Measurements from ENCODE around the gene WDR36. TPM values are rescaled to one million over a fixed set of nuclear protein-coding genes. Genes with fewer than 3 reads are reported as not detected.

WDR36 gene
- total RNA-seq (30.1 TPM), polyA plus RNA-seq (11.8 TPM)
- long read RNA-seq, donor 1 = 0 reads
- long read RNA-seq, donor 2 = 0 reads
- long read RNA-seq, donor 3, full-length matches to known transcripts = 2 of 2 reads
- long read RNA-seq, donor 3, partial matches to known transcripts = 0 of 2 reads
- long read RNA-seq, donor 3, other reads (novel, unspliced or antisense) = 0 of 2 reads
- long read RNA-seq, donor 4, full-length matches to known transcripts = 1 of 1 reads
- long read RNA-seq, donor 4, partial matches to known transcripts = 0 of 1 reads
- long read RNA-seq, donor 4, other reads (novel, unspliced or antisense) = 0 of 1 reads
- long read RNA-seq, donor 5 = 0 reads
- long read RNA-seq, donor 6, partial matches to known transcripts = 0 of 1 reads
- long read RNA-seq, donor 6, other reads (novel, unspliced or antisense) = 0 of 1 reads
- long read RNA-seq, donor 7, full-length matches to known transcripts = 5 of 5 reads
- long read RNA-seq, donor 7, partial matches to known transcripts = 0 of 5 reads
- long read RNA-seq, donor 7, other reads (novel, unspliced or antisense) = 0 of 5 reads
- long read RNA-seq, donor 8 = 0 reads
- long read RNA-seq, donor 9, full-length matches to known transcripts = 3 of 3 reads
- long read RNA-seq, donor 9, partial matches to known transcripts = 0 of 3 reads
- long read RNA-seq, donor 9, other reads (novel, unspliced or antisense) = 0 of 3 reads
- long read RNA-seq, donor 10 = 0 reads

DNA sequence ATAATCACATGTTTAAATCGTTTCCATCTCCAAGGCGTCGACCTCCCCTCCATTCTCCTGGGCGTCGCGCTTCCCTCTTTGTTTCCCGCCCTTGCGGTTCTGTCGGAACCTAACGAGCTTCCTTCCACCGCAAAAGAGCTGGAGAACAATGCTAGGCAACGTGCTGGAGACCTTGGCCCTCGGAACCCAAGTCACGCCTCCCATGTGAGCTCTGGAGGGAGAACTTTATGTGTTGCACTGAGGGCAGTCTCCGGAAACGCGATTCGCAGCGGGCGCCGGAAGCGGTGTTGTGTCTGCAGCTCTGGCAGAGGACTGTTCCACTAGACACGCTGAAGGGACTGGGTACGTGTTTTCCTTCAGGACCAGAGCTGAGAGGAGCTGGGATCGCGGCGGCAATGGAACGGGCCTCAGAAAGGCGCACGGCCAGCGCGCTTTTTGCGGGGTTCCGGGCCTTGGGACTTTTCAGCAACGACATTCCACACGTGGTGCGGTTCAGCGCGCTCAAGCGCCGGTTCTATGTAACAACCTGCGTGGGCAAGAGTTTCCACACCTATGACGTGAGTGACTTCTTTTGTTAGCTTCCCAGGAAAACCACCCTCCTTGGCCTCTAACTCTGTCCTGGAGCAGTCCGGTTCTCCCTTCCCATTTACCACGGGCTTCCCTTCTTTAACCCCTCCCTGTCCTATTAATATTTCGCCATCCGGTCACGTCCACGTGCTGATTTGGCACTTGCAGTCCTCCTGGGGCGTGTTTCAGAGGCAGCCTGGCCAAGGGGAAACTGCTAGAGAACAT, at the start of gene WDR36:
Gene WDR36 (plus strand): TSS at position 287 of the 792 bp plus-strand sequence. CDS start 109 bp downstream, at position 396.
- 2% methylated on average over 50 of the region's 50 CpGs for WGBS
- no peaks in the 10 kb centered on the region for H3K27me3 ChIP-seq (ENCODE audit: control insufficient read depth in 2 of 2, insufficient read depth in 1 of 2, low read length in 1 of 2)
- H3K27ac ChIP-seq (ENCODE audit: low read depth in 1 of 2, low read length in 1 of 2) = peak within 1 kb of the TSS; percentile 75 to 79
- peaks cover 0 to 5% of the 10 kb centered on the region in 2 donors for H3K9me3 ChIP-seq (ENCODE audit: control insufficient read depth in 2 of 2, insufficient read depth in 1 of 2, low read length in 1 of 2)
- peak; percentile 79 to 96 (median 89) for DNase-seq (ENCODE audit: low read depth in 6 of 9, low spot score in 9 of 9)
- H3K36me3 ChIP-seq (ENCODE audit: control insufficient read depth in 2 of 2, insufficient read depth in 2 of 2, low read length in 1 of 2) = peaks cover 0 to 7% of the 10 kb centered on the region in 2 donors
- H3K4me3 ChIP-seq (ENCODE audit: low read length in 2 of 2) = peak within 1 kb of the TSS; percentile 81 to 97
- peaks cover 3 to 5% of the 10 kb centered on the region in 2 donors for H3K4me1 ChIP-seq (ENCODE audit: control insufficient read depth in 2 of 2, insufficient read depth in 2 of 2, low read length in 2 of 2)

- H3K4me3 ChIP-seq (ENCODE audit: low read length in 2 of 2) = no peak overlapping the region
- H3K9me3 ChIP-seq (ENCODE audit: control insufficient read depth in 2 of 2, insufficient read depth in 1 of 2, low read length in 1 of 2) = no peaks in the 10 kb centered on the region
- WGBS = 57% methylated on average over 5 of the region's 5 CpGs
- H3K27ac ChIP-seq (ENCODE audit: low read depth in 1 of 2, low read length in 1 of 2) = no peak overlapping the region
- no peak for DNase-seq (ENCODE audit: low read depth in 6 of 9, low spot score in 9 of 9)
- H3K36me3 ChIP-seq (ENCODE audit: control insufficient read depth in 2 of 2, insufficient read depth in 2 of 2, low read length in 1 of 2) = no peaks in the 10 kb centered on the region
- no peaks in the 10 kb centered on the region for H3K27me3 ChIP-seq (ENCODE audit: control insufficient read depth in 2 of 2, insufficient read depth in 1 of 2, low read length in 1 of 2)
- no peaks in the 10 kb centered on the region for H3K4me1 ChIP-seq (ENCODE audit: control insufficient read depth in 2 of 2, insufficient read depth in 2 of 2, low read length in 2 of 2)
These were observed 48.2 kb upstream of the WDR36 start for GRCh38 chr5:111043712-111044506.

DNA sequence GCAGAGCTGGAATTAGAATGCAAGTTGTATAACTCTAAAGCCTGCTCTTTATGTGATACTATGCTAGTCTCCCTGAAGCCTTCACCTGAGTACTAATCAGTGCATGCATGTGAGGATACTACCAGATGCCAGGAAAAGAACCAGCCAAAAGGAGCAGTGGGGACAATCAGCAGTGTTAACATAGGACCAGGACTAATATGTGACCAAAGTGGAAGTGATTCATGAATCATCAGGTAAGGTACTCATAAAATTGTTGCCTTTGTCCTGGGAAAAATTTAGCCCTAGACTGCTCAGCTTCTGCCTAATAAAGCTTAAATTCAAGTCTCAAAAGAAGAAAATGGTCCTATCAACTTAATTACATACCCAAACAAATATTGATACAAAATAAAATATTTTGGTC, 34.1 kb upstream of the WDR36 start:
- H3K4me3 ChIP-seq (ENCODE audit: low read length in 2 of 2) = no peak overlapping the region
- no peak overlapping the region for H3K27ac ChIP-seq (ENCODE audit: low read depth in 1 of 2, low read length in 1 of 2)
- no peaks in the 10 kb centered on the region for H3K36me3 ChIP-seq (ENCODE audit: control insufficient read depth in 2 of 2, insufficient read depth in 2 of 2, low read length in 1 of 2)
- no peaks in the 10 kb centered on the region for H3K4me1 ChIP-seq (ENCODE audit: control insufficient read depth in 2 of 2, insufficient read depth in 2 of 2, low read length in 2 of 2)
- no peaks in the 10 kb centered on the region for H3K27me3 ChIP-seq (ENCODE audit: control insufficient read depth in 2 of 2, insufficient read depth in 1 of 2, low read length in 1 of 2)
- no peaks in the 10 kb centered on the region for H3K9me3 ChIP-seq (ENCODE audit: control insufficient read depth in 2 of 2, insufficient read depth in 1 of 2, low read length in 1 of 2)
- DNase-seq (ENCODE audit: low read depth in 6 of 9, low spot score in 9 of 9) = no peak

DNA sequence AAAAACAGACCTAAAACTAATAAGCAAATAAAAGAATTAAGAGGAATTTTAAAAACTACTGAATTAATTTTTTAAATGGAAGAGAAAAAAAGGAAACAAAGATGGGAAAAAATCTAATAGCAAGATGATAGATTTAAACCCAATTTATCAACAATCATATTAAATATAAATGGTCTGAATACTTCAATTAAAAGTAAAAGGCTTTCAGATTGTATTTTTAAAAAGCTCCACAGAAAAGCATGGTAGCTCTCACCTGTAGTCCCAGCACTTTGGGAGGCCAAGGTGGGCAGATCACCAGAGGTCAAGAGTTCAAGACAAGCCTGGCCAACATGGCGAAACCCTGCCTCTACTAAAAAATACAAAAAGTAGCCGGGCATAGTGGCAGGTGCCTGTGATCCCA, 32.0 kb upstream of the WDR36 start:
- H3K4me3 ChIP-seq (ENCODE audit: low read length in 2 of 2) = no peak overlapping the region
- H3K9me3 ChIP-seq (ENCODE audit: control insufficient read depth in 2 of 2, insufficient read depth in 1 of 2, low read length in 1 of 2) = no peaks in the 10 kb centered on the region
- no peaks in the 10 kb centered on the region for H3K4me1 ChIP-seq (ENCODE audit: control insufficient read depth in 2 of 2, insufficient read depth in 2 of 2, low read length in 2 of 2)
- 95% methylated on average over 2 of the region's 2 CpGs for WGBS
- no peak for DNase-seq (ENCODE audit: low read depth in 6 of 9, low spot score in 9 of 9)
- H3K27ac ChIP-seq (ENCODE audit: low read depth in 1 of 2, low read length in 1 of 2) = no peak overlapping the region
- no peaks in the 10 kb centered on the region for H3K27me3 ChIP-seq (ENCODE audit: control insufficient read depth in 2 of 2, insufficient read depth in 1 of 2, low read length in 1 of 2)
- no peaks in the 10 kb centered on the region for H3K36me3 ChIP-seq (ENCODE audit: control insufficient read depth in 2 of 2, insufficient read depth in 2 of 2, low read length in 1 of 2)

DNA sequence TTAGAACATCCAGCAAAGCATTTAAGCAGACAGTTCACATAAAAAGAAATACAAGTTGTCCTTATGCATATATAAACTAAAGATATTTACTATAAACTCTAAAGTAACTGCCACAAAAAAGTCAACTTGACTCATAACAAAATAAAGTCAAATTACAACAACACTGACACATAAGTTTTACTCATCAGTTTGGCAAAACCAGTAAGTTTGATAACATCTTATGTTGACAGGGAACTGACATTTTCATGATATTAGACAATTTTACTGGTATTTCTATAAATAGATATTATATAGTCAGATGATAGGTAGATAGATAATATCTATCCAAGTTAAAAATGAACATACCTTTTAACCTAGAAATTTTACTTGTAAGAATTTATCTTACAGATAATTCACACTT, 30.5 kb upstream of the WDR36 start:
- peaks cover 4 to 8% of the 10 kb centered on the region in 2 donors for H3K27me3 ChIP-seq (ENCODE audit: control insufficient read depth in 2 of 2, insufficient read depth in 1 of 2, low read length in 1 of 2)
- no peaks in the 10 kb centered on the region for H3K4me1 ChIP-seq (ENCODE audit: control insufficient read depth in 2 of 2, insufficient read depth in 2 of 2, low read length in 2 of 2)
- no peaks in the 10 kb centered on the region for H3K36me3 ChIP-seq (ENCODE audit: control insufficient read depth in 2 of 2, insufficient read depth in 2 of 2, low read length in 1 of 2)
- no peak overlapping the region for H3K4me3 ChIP-seq (ENCODE audit: low read length in 2 of 2)
- no peak for DNase-seq (ENCODE audit: low read depth in 6 of 9, low spot score in 9 of 9)
- H3K9me3 ChIP-seq (ENCODE audit: control insufficient read depth in 2 of 2, insufficient read depth in 1 of 2, low read length in 1 of 2) = no peaks in the 10 kb centered on the region
- H3K27ac ChIP-seq (ENCODE audit: low read depth in 1 of 2, low read length in 1 of 2) = no peak overlapping the region

DNA sequence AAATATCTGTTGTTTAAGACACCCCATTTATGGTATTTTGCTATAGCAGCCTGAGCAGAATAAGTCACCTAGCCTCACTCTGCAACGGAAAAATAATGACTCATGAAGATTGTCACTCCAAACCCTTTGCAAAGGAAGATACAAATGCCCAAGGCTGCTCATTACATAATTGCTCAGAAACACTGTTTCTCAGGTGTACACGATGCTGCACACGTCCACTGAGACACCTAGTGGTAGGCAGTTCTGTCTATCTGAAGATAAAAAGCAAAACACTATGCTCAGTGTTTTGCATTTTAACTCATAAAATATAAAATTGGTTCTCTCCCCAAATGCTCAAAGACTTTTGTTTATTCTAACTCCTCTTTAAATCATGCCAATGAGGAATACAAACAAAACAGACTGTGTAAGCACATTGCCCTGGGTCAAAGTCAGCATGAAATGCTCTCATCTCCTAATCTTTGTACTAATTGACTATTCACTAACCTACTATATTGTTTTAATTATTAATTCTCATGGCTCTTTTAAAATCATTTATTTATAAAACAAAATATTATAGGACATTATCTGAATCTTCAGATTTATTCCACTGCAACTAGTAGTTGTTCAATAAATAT, 28.3 kb upstream of the WDR36 start:
- 60% methylated on average over 3 of the region's 3 CpGs for whole genome bisulfite sequencing

GRCh38 chr5:111066261-111066938, 25.7 kb upstream of the WDR36 start:
- no peaks in the 10 kb centered on the region for H3K9me3 ChIP-seq (ENCODE audit: control insufficient read depth in 2 of 2, insufficient read depth in 1 of 2, low read length in 1 of 2)
- peaks cover 27 to 49% of the 10 kb centered on the region in 2 donors for H3K27me3 ChIP-seq (ENCODE audit: control insufficient read depth in 2 of 2, insufficient read depth in 1 of 2, low read length in 1 of 2)
- no peaks in the 10 kb centered on the region for H3K36me3 ChIP-seq (ENCODE audit: control insufficient read depth in 2 of 2, insufficient read depth in 2 of 2, low read length in 1 of 2)
- peaks cover 0 to 7% of the 10 kb centered on the region in 2 donors for H3K4me1 ChIP-seq (ENCODE audit: control insufficient read depth in 2 of 2, insufficient read depth in 2 of 2, low read length in 2 of 2)
- no peak overlapping the region for H3K4me3 ChIP-seq (ENCODE audit: low read length in 2 of 2)
- DNase-seq (ENCODE audit: low read depth in 6 of 9, low spot score in 9 of 9) = no peak
- no peak overlapping the region for H3K27ac ChIP-seq (ENCODE audit: low read depth in 1 of 2, low read length in 1 of 2)
- 95% methylated on average over 2 of the region's 2 CpGs for whole genome bisulfite sequencing

More for the DNA sequence above, 28.3 kb upstream of the WDR36 start:
- H3K9me3 ChIP-seq (ENCODE audit: control insufficient read depth in 2 of 2, insufficient read depth in 1 of 2, low read length in 1 of 2) = no peaks in the 10 kb centered on the region
- no peak for DNase-seq (ENCODE audit: low read depth in 6 of 9, low spot score in 9 of 9)
- H3K27me3 ChIP-seq (ENCODE audit: control insufficient read depth in 2 of 2, insufficient read depth in 1 of 2, low read length in 1 of 2) = peaks cover 5 to 23% of the 10 kb centered on the region in 2 donors
- no peaks in the 10 kb centered on the region for H3K36me3 ChIP-seq (ENCODE audit: control insufficient read depth in 2 of 2, insufficient read depth in 2 of 2, low read length in 1 of 2)
- H3K27ac ChIP-seq (ENCODE audit: low read depth in 1 of 2, low read length in 1 of 2) = no peak overlapping the region
- no peak overlapping the region for H3K4me3 ChIP-seq (ENCODE audit: low read length in 2 of 2)
- no peaks in the 10 kb centered on the region for H3K4me1 ChIP-seq (ENCODE audit: control insufficient read depth in 2 of 2, insufficient read depth in 2 of 2, low read length in 2 of 2)

DNA sequence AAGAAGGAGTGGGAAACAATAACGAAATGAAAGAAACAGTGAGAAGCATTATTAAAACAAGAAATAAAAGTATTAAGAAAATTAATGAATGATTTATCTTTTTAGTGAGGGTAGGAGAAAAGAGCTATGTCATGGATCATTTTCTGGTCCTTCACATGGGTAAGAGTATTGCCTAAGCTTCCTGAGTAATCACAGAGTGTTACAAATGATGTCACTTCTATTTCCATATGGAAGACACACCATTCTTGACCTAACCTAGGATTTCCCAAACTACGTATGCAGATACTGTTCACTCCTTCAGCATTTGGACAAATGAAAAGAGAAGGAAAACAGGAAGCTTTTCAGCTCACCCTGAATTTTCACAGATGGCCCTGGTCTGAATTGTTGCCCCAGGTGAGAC, 23.9 kb upstream of the WDR36 start:
- DNase-seq (ENCODE audit: low read depth in 6 of 9, low spot score in 9 of 9) = no peak
- Histone ChIP-seq H3K36me3 (ENCODE audit: control insufficient read depth in 2 of 2, insufficient read depth in 2 of 2, low read length in 1 of 2) (no peaks in the 10 kb centered on the region), H3K4me3 (ENCODE audit: low read length in 2 of 2) (no peak overlapping the region), H3K4me1 (ENCODE audit: control insufficient read depth in 2 of 2, insufficient read depth in 2 of 2, low read length in 2 of 2) (peaks cover 0 to 12% of the 10 kb centered on the region in 2 donors), H3K9me3 (ENCODE audit: control insufficient read depth in 2 of 2, insufficient read depth in 1 of 2, low read length in 1 of 2) (peaks cover 0 to 4% of the 10 kb centered on the region in 2 donors), H3K27ac (ENCODE audit: low read depth in 1 of 2, low read length in 1 of 2) (no peak overlapping the region), H3K27me3 (ENCODE audit: control insufficient read depth in 2 of 2, insufficient read depth in 1 of 2, low read length in 1 of 2) (peaks cover 43 to 67% of the 10 kb centered on the region in 2 donors)
- WGBS = 88% methylated on average over 2 of the region's 2 CpGs

Data from thymus (tissue), 14 donors.